Measurements from ENCODE around the gene USO1. TPM values are rescaled to one million over a fixed set of nuclear protein-coding genes. Genes with fewer than 3 reads are reported as not detected.

The USO1 gene
- total and polyA plus RNA-seq, 2 experiments from 2014 or later, result 74.2 to 117 TPM

- no peak for TF ChIP-seq EZH2phosphoT487 (IDR thresholded peaks at IDR 0.05; ENCODE audit: insufficient read depth, low read depth)
- H3K27ac ChIP-seq, result no peak overlapping the region
- H3K9me2 ChIP-seq (ENCODE audit: insufficient read depth), result no peaks in the 10 kb centered on the region
- H3K4me3 ChIP-seq, result no peak overlapping the region
- no peak overlapping the region for H2AFZ ChIP-seq
- no peaks in the 10 kb centered on the region for H3K9me3 ChIP-seq (ENCODE audit: low read depth)
- H3K36me3 ChIP-seq (ENCODE audit: low read depth), result no peaks in the 10 kb centered on the region
- in situ Hi-C loops (cut with MboI), result no loop called here
- no peak overlapping the region for H3K4me2 ChIP-seq (ENCODE audit: unreplicated experiment)
- H3K79me2 ChIP-seq (ENCODE audit: insufficient read depth), result no peaks in the 10 kb centered on the region
- H3K27me3 ChIP-seq (replicated peaks; ENCODE audit: insufficient read depth), result no peaks in the 10 kb centered on the region
- no peak for DNase-seq
- H3F3A ChIP-seq (ENCODE audit: insufficient read depth), result no peaks in the 10 kb centered on the region
- 0% methylated on average over 1 of the region's 1 CpG for WGBS, 2 experiments (ENCODE audit: low coverage in 1 of 2, low lambda C conversion rate in 2 of 2, missing lambda C conversion rate in 2 of 2)
- no peak overlapping the region for H3K9ac ChIP-seq
- no peaks in the 10 kb centered on the region for H3K4me1 ChIP-seq (ENCODE audit: insufficient read depth)
- H4K20me1 ChIP-seq (ENCODE audit: insufficient read depth), result no peaks in the 10 kb centered on the region
These were observed 134.3 kb downstream of the USO1 start for GRCh38 chr4:75858721-75859120.

- Histone ChIP-seq H3K79me2 (ENCODE audit: insufficient read depth) (no peaks in the 10 kb centered on the region), H3F3A (ENCODE audit: insufficient read depth) (no peaks in the 10 kb centered on the region), H3K9me3 (ENCODE audit: low read depth) (no peaks in the 10 kb centered on the region), H3K9ac (no peak overlapping the region), H3K27ac (no peak overlapping the region), H3K27me3 (replicated peaks; ENCODE audit: insufficient read depth) (no peaks in the 10 kb centered on the region), H3K4me3 (no peak overlapping the region), H2AFZ (no peak overlapping the region), H3K36me3 (ENCODE audit: low read depth) (no peaks in the 10 kb centered on the region), H3K4me2 (ENCODE audit: unreplicated experiment) (no peak overlapping the region), H3K4me1 (ENCODE audit: insufficient read depth) (no peaks in the 10 kb centered on the region), H4K20me1 (ENCODE audit: insufficient read depth) (no peaks in the 10 kb centered on the region), H3K9me2 (ENCODE audit: insufficient read depth) (no peaks in the 10 kb centered on the region)
- WGBS, 2 experiments (ENCODE audit: low coverage in 1 of 2, low lambda C conversion rate in 2 of 2, missing lambda C conversion rate in 2 of 2), result 48 to 49% methylated on average over 5 of the region's 5 CpGs
- no peak for DNase-seq
- TF ChIP-seq EZH2phosphoT487 (IDR thresholded peaks at IDR 0.05; ENCODE audit: insufficient read depth, low read depth) (no peak), EZH2 (IDR thresholded peaks at IDR 0.05; ENCODE audit: insufficient read depth, poor library complexity, severe bottlenecking) (no peak)
- in situ Hi-C loops (cut with MboI), result no loop called here
These were observed 136.2 kb downstream of the USO1 start for GRCh38 chr4:75860606-75861005.

Small RNAs within 50 kb of the gene (small RNA-seq; reads per million reads assigned to genes)
- 2.7 reads per million, percentile 71 among the genes with 10 or more reads in this experiment for gene RNU2-16P (ENCODE audit: low read depth, low replicate concordance)

Other genes starting within 250 kb of the USO1 start
- gene RCHY1, start 210.2 kb upstream of the USO1 start, total RNA-seq (2014; rRNA removed; shearing (Covaris generic)), result 10.5 and 23.6 TPM in 2 replicates
- gene RCHY1, start 210.2 kb upstream of the USO1 start, polyA plus RNA-seq (2016; fragmentation: Nextera tagmentation; extraction: Ambion mirVana), result 16.9 and 18.8 TPM in 2 replicates
- gene THAP6, start 210.1 kb upstream of the USO1 start, total RNA-seq (2014; rRNA removed; shearing (Covaris generic)), result 17.3 and 23.5 TPM in 2 replicates
- 13.2 TPM in 2 replicates for gene THAP6, start 210.1 kb upstream of the USO1 start, polyA plus RNA-seq (2016; fragmentation: Nextera tagmentation; extraction: Ambion mirVana)
- not detected in 2 replicates for gene ODAPH, start 168.5 kb upstream of the USO1 start, total RNA-seq (2014; rRNA removed; shearing (Covaris generic))
- not detected in 2 replicates for gene ODAPH, start 168.5 kb upstream of the USO1 start, polyA plus RNA-seq (2016; fragmentation: Nextera tagmentation; extraction: Ambion mirVana)
- gene CDKL2, start 94.0 kb upstream of the USO1 start, total RNA-seq (2014; rRNA removed; shearing (Covaris generic)), result not detected in 2 replicates
- gene CDKL2, start 94.0 kb upstream of the USO1 start, polyA plus RNA-seq (2016; fragmentation: Nextera tagmentation; extraction: Ambion mirVana), result not detected in 2 replicates
- 129 and 133 TPM in 2 replicates for gene G3BP2, start 51.2 kb upstream of the USO1 start, total RNA-seq (2014; rRNA removed; shearing (Covaris generic))
- 33.1 and 36.0 TPM in 2 replicates for gene G3BP2, start 51.2 kb upstream of the USO1 start, polyA plus RNA-seq (2016; fragmentation: Nextera tagmentation; extraction: Ambion mirVana)
- not detected in 2 replicates for gene PPEF2, start 177.9 kb downstream of the USO1 start, total RNA-seq (2014; rRNA removed; shearing (Covaris generic))
- gene PPEF2, start 177.9 kb downstream of the USO1 start, polyA plus RNA-seq (2016; fragmentation: Nextera tagmentation; extraction: Ambion mirVana), result not detected in 2 replicates
- 45.1 and 56.4 TPM in 2 replicates for gene NAAA, start 216.4 kb downstream of the USO1 start, total RNA-seq (2014; rRNA removed; shearing (Covaris generic))
- 34.3 and 35.7 TPM in 2 replicates for gene NAAA, start 216.4 kb downstream of the USO1 start, polyA plus RNA-seq (2016; fragmentation: Nextera tagmentation; extraction: Ambion mirVana)